Neural cell (in vitro differentiated cells): ENCODE measurements around the gene ZFC3H1. TPM values are rescaled to one million over a fixed set of nuclear protein-coding genes. Genes with fewer than 3 reads are reported as not detected.

Experiments
- H2AFZ ChIP-seq: fragments of 200-600, 300-800 bp; sonication (generic), shearing (Covaris generic); 2 replicates; pipeline ENCODE4 v1.6.0; 2014; ENCODE audit warnings: low read depth, mild to moderate bottlenecking, antibody characterized with exemption, low read length, moderate library complexity
- H3F3A ChIP-seq: fragments of 200-600 bp; shearing (Covaris generic); 2 replicates; pipeline ENCODE4 v1.6.1; 2016; ENCODE audit warnings: mild to moderate bottlenecking, moderate library complexity, mixed read lengths, antibody characterized with exemption, low read length; ENCODE audit not compliant: insufficient read depth, poor library complexity, severe bottlenecking
- H3K27ac ChIP-seq: fragments of 200-600, 300-800 bp; sonication (generic), shearing (Covaris generic); 2 replicates; pipeline ENCODE4 v1.5.1; 2014; ENCODE audit warnings: mild to moderate bottlenecking, low read length, moderate library complexity
- H3K27me3 ChIP-seq: fragments of 300-800, 200-600 bp; sonication (generic), shearing (Covaris generic); 2 replicates; pipeline ENCODE4 v1.6.0; 2014; ENCODE audit warnings: mild to moderate bottlenecking, low read depth, low read length, moderate library complexity; ENCODE audit not compliant: insufficient read depth
- H3K36me3 ChIP-seq: fragments of 300-800, 200-600 bp; sonication (generic), shearing (Covaris generic); 2 replicates; pipeline ENCODE4 v1.5.1; 2014; ENCODE audit warnings: mild to moderate bottlenecking, antibody characterized with exemption, low read length, moderate library complexity; ENCODE audit not compliant: insufficient read depth
- H3K4me2 ChIP-seq: fragments of 300-800, 200-600 bp; sonication (generic), shearing (Covaris generic); 2 replicates; pipeline ENCODE4 v1.6.0; 2014; ENCODE audit warnings: mild to moderate bottlenecking, low read length
- H3K4me3 ChIP-seq: fragments of 300-800, 200-600 bp; sonication (generic), shearing (Covaris generic); 2 replicates; pipeline ENCODE4 v1.5.1; 2014; ENCODE audit warnings: mild to moderate bottlenecking, low read length, moderate library complexity
- H3K79me2 ChIP-seq: fragments of 200-600 bp; shearing (Covaris generic); replicated peaks from 2 replicates; pipeline ENCODE4 v1.6.0; 2014; ENCODE audit warnings: mild to moderate bottlenecking, low read length, moderate library complexity; ENCODE audit not compliant: insufficient read depth
- H3K9ac ChIP-seq: fragments of 300-800, 200-600 bp; sonication (generic), shearing (Covaris generic); 2 replicates; pipeline ENCODE4 v1.6.1; 2016; ENCODE audit warnings: mild to moderate bottlenecking, low read length, mixed read lengths
- H3K9me2 ChIP-seq: fragments of 200-600 bp; shearing (Covaris generic); 2 replicates; pipeline ENCODE4 v1.6.1; 2016; ENCODE audit warnings: mild to moderate bottlenecking, low read length, mixed read lengths; ENCODE audit not compliant: insufficient read depth
- H3K9me3 ChIP-seq: fragments of 200-600, 300-800 bp; sonication (generic), shearing (Covaris generic); 2 replicates; pipeline ENCODE4 v1.6.1; 2016; ENCODE audit warnings: mild to moderate bottlenecking, mixed run types, low read length, moderate library complexity, mixed read lengths
- H4K20me1 ChIP-seq: fragments of 200-600 bp; shearing (Covaris generic); 2 replicates; pipeline ENCODE4 v1.6.1; 2016; ENCODE audit warnings: mild to moderate bottlenecking, mixed run types; ENCODE audit not compliant: insufficient read depth
- CTCF ChIP-seq: fragments of 450-650 bp; IDR thresholded peaks from 2 replicates; pipeline ENCODE4 v1.5.1; 2014; ENCODE audit warnings: antibody characterized with exemption, mild to moderate bottlenecking, moderate library complexity; ENCODE audit not compliant: poor library complexity, severe bottlenecking
- EP300 ChIP-seq: fragments of 450-650 bp; conservative IDR thresholded peaks from 2 replicates; pipeline ENCODE4 v1.6.1; 2014; ENCODE audit warnings: antibody characterized with exemption, mild to moderate bottlenecking, moderate library complexity; ENCODE audit not compliant: poor library complexity, severe bottlenecking
- EZH2 ChIP-seq: fragments of 200-600, 300-800 bp; shearing (Covaris generic), sonication (generic); IDR thresholded peaks from 2 replicates; pipeline ENCODE4 v1.6.1; 2014; ENCODE audit warnings: antibody characterized with exemption, low read length, borderline replicate concordance, mild to moderate bottlenecking; ENCODE audit not compliant: insufficient read depth, poor library complexity, severe bottlenecking
- MXI1 ChIP-seq: fragments of 450-650 bp; conservative IDR thresholded peaks from 2 replicates; pipeline ENCODE4 v1.6.1; 2014; ENCODE audit warnings: antibody characterized with exemption, mild to moderate bottlenecking; ENCODE audit not compliant: poor library complexity, severe bottlenecking
- POLR2AphosphoS5 ChIP-seq: IDR thresholded peaks from 2 replicates; pipeline ENCODE4 v1.6.1; 2012
- RAD21 ChIP-seq: fragments of 450-650 bp; conservative IDR thresholded peaks from 2 replicates; pipeline ENCODE4 v1.6.1; 2014; ENCODE audit warnings: antibody characterized with exemption, mild to moderate bottlenecking, moderate library complexity
- REST ChIP-seq: IDR thresholded peaks from 2 replicates; pipeline ENCODE4 v1.6.1; 2012; ENCODE audit warnings: borderline replicate concordance
- SMC3 ChIP-seq: fragments of 450-650 bp; conservative IDR thresholded peaks from 2 replicates; pipeline ENCODE4 v1.6.1; 2014; ENCODE audit warnings: antibody characterized with exemption, mild to moderate bottlenecking, moderate library complexity; ENCODE audit not compliant: poor library complexity
- TAF1 ChIP-seq: IDR thresholded peaks from 2 replicates; pipeline ENCODE4 v1.6.1; 2012; ENCODE audit warnings: low read depth
- polyA plus RNA-seq: library from polyadenylated mRNA; depleted of rRNA; stranded (reverse); fragments of >200 nt; gene quantifications from 2 replicates; pipeline ENCODE4 v1.2.3, GENCODE V29; 2014

ZFC3H1 gene
- polyA plus RNA-seq, 1 donor from 2014 or later, result 45.5 TPM

- Histone ChIP-seq H3K9me2 (no peaks in the 10 kb centered on the region), H4K20me1 (no peaks in the 10 kb centered on the region), H2AFZ (peak overlapping the region; percentile 94), H3K4me2 (peak overlapping the region; percentile 90), H3F3A (no peaks in the 10 kb centered on the region), H3K9me3 (no peaks in the 10 kb centered on the region), H3K9ac (peak overlapping the region; percentile 83), H3K4me3 (peak overlapping the region; percentile 90), H3K36me3 (no peaks in the 10 kb centered on the region), H3K27me3 (no peaks in the 10 kb centered on the region), H3K27ac (peak overlapping the region; percentile 89), H3K79me2 (peaks cover 9% of the 10 kb centered on the region)
- no peak for TF ChIP-seq POLR2AphosphoS5
- TF ChIP-seq CTCF, result no peak
- no peak for TF ChIP-seq MXI1
- no peak for TF ChIP-seq SMC3
- no peak for TF ChIP-seq TAF1
- no peak for TF ChIP-seq EZH2
- TF ChIP-seq EP300, result no peak
- no peak for TF ChIP-seq REST
- no peak for TF ChIP-seq RAD21
Observed at GRCh38 chr12:71686658-71687025, 23.0 kb upstream of the ZFC3H1 start.

GRCh38 chr12:71685914-71686657 lies 22.4 kb upstream of the ZFC3H1 start, which contains the start of gene TMEM19:
TSS of gene TMEM19 (plus strand) at chr12:71686082. CDS start at chr12:71686681, 599 bp downstream.
- peak within 1 kb of the TSS; percentile 83 for H3K9ac ChIP-seq
- TF ChIP-seq EZH2 (no peak), POLR2AphosphoS5 (peak; percentile 82), EP300 (peak; percentile 28), RAD21 (peak; percentile 37), MXI1 (peak; percentile 80), SMC3 (peak; percentile 40), REST (no peak), CTCF (peak; percentile 63), TAF1 (no peak)
- no peaks in the 10 kb centered on the region for H3K9me2 ChIP-seq
- no peaks in the 10 kb centered on the region for H4K20me1 ChIP-seq
- H3K9me3 ChIP-seq, result no peaks in the 10 kb centered on the region
- H2AFZ ChIP-seq, result peak within 1 kb of the TSS; percentile 94
- H3K27me3 ChIP-seq, result no peaks in the 10 kb centered on the region
- peak within 1 kb of the TSS; percentile 90 for H3K4me3 ChIP-seq
- H3K79me2 ChIP-seq, result peaks cover 9% of the 10 kb centered on the region
- H3K4me2 ChIP-seq, result peak within 1 kb of the TSS; percentile 90
- no peaks in the 10 kb centered on the region for H3F3A ChIP-seq
- H3K27ac ChIP-seq, result peak within 1 kb of the TSS; percentile 89
- H3K36me3 ChIP-seq, result no peaks in the 10 kb centered on the region
